ENCODE results near the gene IGF2BP3. TPM values are rescaled to one million over a fixed set of nuclear protein-coding genes. Genes with fewer than 3 reads are reported as not detected.
A peak's percentile ranks its signal among the peaks of the same experiment; 100 is the strongest.

IGF2BP3 gene
- total and polyA plus RNA-seq, 2 donors (not counting 3 experiments of a cell fraction or from before 2014, with no cell fraction given): 41.2 to 111 TPM

- Histone ChIP-seq H3K9me3 (replicated peaks; ENCODE audit: control insufficient read depth, insufficient read depth, low read length) (no peaks in the 10 kb centered on the region), H4K20me1 (replicated peaks; ENCODE audit: control insufficient read depth, extremely low read depth, insufficient read depth, low read length) (no peaks in the 10 kb centered on the region), H3K27me3 (ENCODE audit: control insufficient read depth in 2 of 2, insufficient read depth in 2 of 2, low read length in 2 of 2) (peaks cover 27 to 53% of the 10 kb centered on the region in 2 experiments), H2AFZ (ENCODE audit: low read depth, low read length) (peak overlapping the region; percentile 63), H3K9ac (replicated peaks; ENCODE audit: extremely low read depth, insufficient read depth, low read length) (no peak overlapping the region), H3K4me1 (ENCODE audit: control insufficient read depth, extremely low read depth, insufficient read depth, low read length) (peaks cover 19% of the 10 kb centered on the region), H3K27ac (ENCODE audit: insufficient read depth, low read depth, low read length) (no peak overlapping the region), H3K4me3 (replicated peaks in 1 of 3; ENCODE audit: insufficient read depth in 1 of 3, low read depth in 1 of 3, low read length in 3 of 3) (peak overlapping the region; percentile 2 to 31 (median 20)), H3K4me2 (ENCODE audit: insufficient read depth, low read length) (peak overlapping the region; percentile 66), H3K36me3 (ENCODE audit: control insufficient read depth in 2 of 2, extremely low read depth in 1 of 2, insufficient read depth in 2 of 2, low read length in 2 of 2) (no peaks in the 10 kb centered on the region), H3K79me2 (ENCODE audit: control insufficient read depth, insufficient read depth, low read length) (no peaks in the 10 kb centered on the region), H3K9me1 (replicated peaks; ENCODE audit: control insufficient read depth, extremely low read depth, insufficient read depth, low read length) (no peaks in the 10 kb centered on the region)
- dilution Hi-C loops (cut with MboI; ENCODE audit: extremely low pct_ligation_motif_present, low sequenced_read_pairs) (no loop called here), intact Hi-C loops (cut with micrococcal nuclease) (loop anchor here (2.0 to 10.0 kb wide), 2 partner anchors 16 to 290 kb away; partner anchors contain the start of gene NUP42)
- peak; percentile 16 for TF ChIP-seq EZH2 (IDR thresholded peaks at IDR 0.05; ENCODE audit: borderline replicate concordance, low read depth, low read length, severe bottlenecking)
- TF ChIP-seq JUN (IDR thresholded peaks at IDR 0.05; ENCODE audit: borderline replicate concordance, insufficient read depth, insufficient read length, low read depth): no peak
- no peak for TF ChIP-seq MAX (IDR thresholded peaks at IDR 0.05; ENCODE audit: insufficient read depth, insufficient read length)
- no peak for FAIRE-seq
- POLR2A ChIA-PET: no interaction called here
- no TSS peak for BruUV-seq (replicated peaks)
- peak; percentile 69 for DNase-seq (ENCODE audit: low read depth, low spot score)
- CTCF ChIA-PET: interaction anchor here (0.7 kb wide), 1 partner anchor 117 kb away, joined by 3 read pairs; no protein-coding TSS in a partner anchor
These were observed 4.7 kb upstream of the IGF2BP3 start for GRCh38 chr7:23474829-23475575.

- intact Hi-C loops (cut with micrococcal nuclease) (loop anchor here (2.0 to 10.0 kb wide), 2 partner anchors 17 to 289 kb away; partner anchors contain the start of gene NUP42), dilution Hi-C loops (cut with MboI; ENCODE audit: extremely low pct_ligation_motif_present, low sequenced_read_pairs) (no loop called here)
- Histone ChIP-seq H3K79me2 (ENCODE audit: control insufficient read depth, insufficient read depth, low read length) (peaks cover 7% of the 10 kb centered on the region), H3K36me3 (ENCODE audit: control insufficient read depth in 2 of 2, extremely low read depth in 1 of 2, insufficient read depth in 2 of 2, low read length in 2 of 2) (no peaks in the 10 kb centered on the region), H3K4me3 (replicated peaks in 1 of 3; ENCODE audit: insufficient read depth in 1 of 3, low read depth in 1 of 3, low read length in 3 of 3) (peak overlapping the region; percentile 11 to 74 (median 50)), H3K9me3 (replicated peaks; ENCODE audit: control insufficient read depth, insufficient read depth, low read length) (no peaks in the 10 kb centered on the region), H3K27ac (ENCODE audit: insufficient read depth, low read depth, low read length) (peak overlapping the region; percentile 29), H3K9ac (replicated peaks; ENCODE audit: extremely low read depth, insufficient read depth, low read length) (peak overlapping the region; percentile 63), H3K4me1 (ENCODE audit: control insufficient read depth, extremely low read depth, insufficient read depth, low read length) (peaks cover 19% of the 10 kb centered on the region), H3K27me3 (ENCODE audit: control insufficient read depth in 2 of 2, insufficient read depth in 2 of 2, low read length in 2 of 2) (peaks cover 27 to 46% of the 10 kb centered on the region in 2 experiments), H3K9me1 (replicated peaks; ENCODE audit: control insufficient read depth, extremely low read depth, insufficient read depth, low read length) (no peaks in the 10 kb centered on the region), H2AFZ (ENCODE audit: low read depth, low read length) (peak overlapping the region; percentile 84), H3K4me2 (ENCODE audit: insufficient read depth, low read length) (peak overlapping the region; percentile 69), H4K20me1 (replicated peaks; ENCODE audit: control insufficient read depth, extremely low read depth, insufficient read depth, low read length) (no peaks in the 10 kb centered on the region)
- DNase-seq (ENCODE audit: low read depth, low spot score) (peak; percentile 95), FAIRE-seq (peak; percentile 81)
- TF ChIP-seq POLR2A (IDR thresholded peaks at IDR 0.05; ENCODE audit: low read depth, low read length) (peak; percentile 68), MYC (IDR thresholded peaks at IDR 0.05; ENCODE audit: low read depth, low read length) (peak; percentile 84), CTCF (IDR thresholded peaks at IDR 0.05; ENCODE audit: extremely low read depth in 1 of 2, insufficient read depth in 1 of 2, low read depth in 1 of 2, low read length in 2 of 2) (no peak), FOS (IDR thresholded peaks at IDR 0.05; ENCODE audit: borderline replicate concordance, insufficient read depth, low read length) (no peak), POLR2AphosphoS5 (IDR thresholded peaks at IDR 0.05; ENCODE audit: insufficient read depth, low read depth, low read length) (peak; percentile 81), MAX (IDR thresholded peaks at IDR 0.05; ENCODE audit: insufficient read depth, insufficient read length) (peak; percentile 56), GATA2 (IDR thresholded peaks at IDR 0.05; ENCODE audit: insufficient read depth, insufficient read length, low read depth, low read length) (no peak), JUN (IDR thresholded peaks at IDR 0.05; ENCODE audit: borderline replicate concordance, insufficient read depth, insufficient read length, low read depth) (no peak), EZH2 (IDR thresholded peaks at IDR 0.05; ENCODE audit: borderline replicate concordance, low read depth, low read length, severe bottlenecking) (peak; percentile 9)
- BruUV-seq (replicated peaks): TSS peak; percentile 13
- POLR2A ChIA-PET: no interaction called here
- CTCF ChIA-PET: interaction anchor here (0.7 to 2.0 kb wide), 2 partner anchors 116 to 202 kb away, joined by 3 to 14 read pairs; no protein-coding TSS in a partner anchor
These were observed 4.0 kb upstream of the IGF2BP3 start for GRCh38 chr7:23474094-23474828.

All from endothelial cell of umbilical vein (primary cell).